ENCODE results near the gene GLI3. TPM values are rescaled to one million over a fixed set of nuclear protein-coding genes. Genes with fewer than 3 reads are reported as not detected.

The GLI3 gene
- total RNA-seq, 1 donor from 2014 or later = 136 TPM

GRCh38 chr7:42219447-42219846 is 17.6 kb downstream of the GLI3 start:
- Mint-ChIP-seq H3K27me3 (ENCODE audit: low read depth) (no peaks in the 10 kb centered on the region), H3K36me3 (ENCODE audit: low read depth) (peaks cover 14% of the 10 kb centered on the region), H3K4me3 (no peak overlapping the region), H3K27ac (ENCODE audit: unreplicated experiment) (no peak overlapping the region), H3K9me3 (no peaks in the 10 kb centered on the region), H3K4me1 (peaks cover 86% of the 10 kb centered on the region)
- DNase-seq (ENCODE audit: low read depth, low spot score) = no peak
- TF ChIP-seq CTCF (conservative IDR thresholded peaks at IDR 0.05) = no peak

- peaks cover 86% of the 10 kb centered on the region for H3K4me1 Mint-ChIP-seq
- TF ChIP-seq CTCF (conservative IDR thresholded peaks at IDR 0.05) = no peak
- peak overlapping the region; percentile 11 for H3K4me3 Mint-ChIP-seq
- H3K27ac Mint-ChIP-seq (ENCODE audit: unreplicated experiment) = no peak overlapping the region
- H3K9me3 Mint-ChIP-seq = no peaks in the 10 kb centered on the region
- H3K36me3 Mint-ChIP-seq (ENCODE audit: low read depth) = peaks cover 14% of the 10 kb centered on the region
- H3K27me3 Mint-ChIP-seq (ENCODE audit: low read depth) = no peaks in the 10 kb centered on the region
- DNase-seq (ENCODE audit: low read depth, low spot score) = no peak
These were observed 18.8 kb downstream of the GLI3 start for GRCh38 chr7:42218248-42218647.

- H3K36me3 Mint-ChIP-seq (ENCODE audit: low read depth) = peaks cover 16% of the 10 kb centered on the region
- no peaks in the 10 kb centered on the region for H3K9me3 Mint-ChIP-seq
- H3K4me3 Mint-ChIP-seq = peak overlapping the region; percentile 11
- H3K27me3 Mint-ChIP-seq (ENCODE audit: low read depth) = no peaks in the 10 kb centered on the region
- no peak for DNase-seq (ENCODE audit: low read depth, low spot score)
- no peak overlapping the region for H3K27ac Mint-ChIP-seq (ENCODE audit: unreplicated experiment)
- H3K4me1 Mint-ChIP-seq = peaks cover 86% of the 10 kb centered on the region
- TF ChIP-seq CTCF (conservative IDR thresholded peaks at IDR 0.05) = no peak
These were observed 19.5 kb downstream of the GLI3 start for GRCh38 chr7:42217548-42217947.

- Mint-ChIP-seq H3K4me3 (no peak overlapping the region), H3K36me3 (ENCODE audit: low read depth) (peaks cover 19% of the 10 kb centered on the region), H3K27ac (ENCODE audit: unreplicated experiment) (no peak overlapping the region), H3K27me3 (ENCODE audit: low read depth) (no peaks in the 10 kb centered on the region), H3K9me3 (no peaks in the 10 kb centered on the region), H3K4me1 (peaks cover 84% of the 10 kb centered on the region)
- TF ChIP-seq CTCF (conservative IDR thresholded peaks at IDR 0.05) = no peak
- DNase-seq (ENCODE audit: low read depth, low spot score) = no peak
These were observed 20.0 kb downstream of the GLI3 start for GRCh38 chr7:42217053-42217452.

- no peak for TF ChIP-seq CTCF (conservative IDR thresholded peaks at IDR 0.05)
- peaks cover 17% of the 10 kb centered on the region for H3K36me3 Mint-ChIP-seq (ENCODE audit: low read depth)
These were observed 22.8 kb downstream of the GLI3 start for GRCh38 chr7:42214060-42214679.

More at GRCh38 chr7:42214060-42214679, 22.8 kb downstream of the GLI3 start:
- peak overlapping the region; percentile 42 for H3K4me3 Mint-ChIP-seq
- no peak for DNase-seq (ENCODE audit: low read depth, low spot score)
- no peaks in the 10 kb centered on the region for H3K9me3 Mint-ChIP-seq
- peaks cover 79% of the 10 kb centered on the region for H3K4me1 Mint-ChIP-seq
- H3K27ac Mint-ChIP-seq (ENCODE audit: unreplicated experiment) = peak overlapping the region; percentile 82
- H3K27me3 Mint-ChIP-seq (ENCODE audit: low read depth) = no peaks in the 10 kb centered on the region

Measured in neural crest cell (in vitro differentiated cells).